B cell (primary cell): ENCODE data around the gene IFRD1. TPM values are rescaled to one million over a fixed set of nuclear protein-coding genes. Genes with fewer than 3 reads are reported as not detected.

ENCODE experiments used
- ATAC-seq: fragments of 200-7000 bp; cut with Tn5 transposase; one replicate; pipeline ENCODE4 v1.10.0; 2021; ENCODE audit warnings: low read depth, mild to moderate bottlenecking, moderate number of reproducible peaks, moderate library complexity
- CTCF ChIA-PET: fragments of 350-600 bp; sonication (Branson Sonifier 250); formaldehyde crosslinking; loops from one replicate; lab custom pipeline; 2021; ENCODE audit warnings: antibody characterized with exemption, inconsistent platforms; lab: Charles Lee
- POLR2A ChIA-PET: fragments of 350-600 bp; sonication (Branson Sonifier 250); formaldehyde crosslinking; loops from one replicate; lab custom pipeline; 2021; ENCODE audit warnings: antibody characterized with exemption; lab: Charles Lee
- DNase-seq: peaks from one replicate; pipeline ENCODE4 v3.0.0; 2013
- H2AFZ ChIP-seq: 2 replicates; pipeline ENCODE4 v1.6.1; 2012; ENCODE audit warnings: mild to moderate bottlenecking, low read depth, low read length; ENCODE audit not compliant: insufficient read depth, poor library complexity, severe bottlenecking
- H3K27ac ChIP-seq, 2 donors: 1 replicate in 1 of 2; 2 replicates in 1 of 2; pipeline ENCODE4 v1.5.1; 2012 to 2013; ENCODE audit warnings: low read length in 2 of 2, mild to moderate bottlenecking in 2 of 2, moderate library complexity in 1 of 2
- H3K27me3 ChIP-seq, 4 experiments: fragments of 200-600 bp in 1 of 4; sonication (generic) in 1 of 4; replicated peaks in 1 of 4; 1 replicate in 2 of 4; 2 replicates in 2 of 4; pipeline versions ENCODE4 v1.6.1 to v1.7.0; 2013 to 2016; ENCODE audit warnings: low read length in 3 of 4, mild to moderate bottlenecking in 2 of 4, mixed read lengths in 1 of 4, moderate library complexity in 1 of 4; ENCODE audit not compliant: insufficient read depth in 4 of 4, control insufficient read depth in 3 of 4; ENCODE audit errors: control extremely low read depth in 1 of 4
- H3K36me3 ChIP-seq, 2 experiments: replicated peaks in 1 of 2; 1 replicate in 1 of 2; 2 replicates in 1 of 2; pipeline versions ENCODE4 v1.6.1 to v1.7.1; 2013; ENCODE audit warnings: low read length in 1 of 2; ENCODE audit not compliant: insufficient read depth in 2 of 2, control insufficient read depth in 1 of 2; ENCODE audit errors: control extremely low read depth in 1 of 2, extremely low read depth in 1 of 2
- H3K4me1 ChIP-seq, 2 donors: fragments of 200-600 bp in 1 of 2; sonication (generic) in 1 of 2; 1 replicate in 1 of 2; 2 replicates in 1 of 2; pipeline versions ENCODE4 v1.5.1 to v1.6.1; 2013 to 2017; ENCODE audit warnings: low read length in 2 of 2; ENCODE audit not compliant: control insufficient read depth in 2 of 2, insufficient read depth in 2 of 2
- H3K4me2 ChIP-seq: replicated peaks from 2 replicates; pipeline ENCODE3; 2012; ENCODE audit warnings: mild to moderate bottlenecking, low read depth, low read length; ENCODE audit not compliant: poor library complexity, severe bottlenecking
- H3K4me3 ChIP-seq, 5 experiments: fragments of 200-600 bp in 1 of 5; sonication (generic) in 1 of 5; 1 replicate in 3 of 5; 2 replicates in 2 of 5; pipeline versions ENCODE4 v1.5.1 to v1.7.0; 2011 to 2016; ENCODE audit warnings: low read length in 4 of 5, mild to moderate bottlenecking in 4 of 5, low read depth in 2 of 5, control low read depth in 1 of 5, moderate library complexity in 1 of 5; ENCODE audit not compliant: insufficient read depth in 1 of 5; ENCODE audit errors: control extremely low read depth in 1 of 5, extremely low read depth in 1 of 5
- H3K79me2 ChIP-seq: fragments of 200-600 bp; sonication (generic); one replicate; pipeline ENCODE4 v1.6.0; 2016; ENCODE audit warnings: low read length; ENCODE audit not compliant: control insufficient read depth, insufficient read depth
- H3K9ac ChIP-seq: fragments of 200-600 bp; sonication (generic); 2 replicates; pipeline ENCODE4 v1.6.1; 2017; ENCODE audit warnings: mild to moderate bottlenecking, low read length, moderate library complexity
- H3K9me3 ChIP-seq, 3 donors: one replicate each; pipeline versions ENCODE4 v1.6.1 to v1.7.1; 2013; ENCODE audit warnings: low read length in 2 of 3; ENCODE audit not compliant: control insufficient read depth in 2 of 3, insufficient read depth in 1 of 3; ENCODE audit errors: control extremely low read depth in 1 of 3
- H4K20me1 ChIP-seq: 2 replicates; pipeline ENCODE4 v1.6.0; 2012; ENCODE audit warnings: mild to moderate bottlenecking, low read length; ENCODE audit not compliant: insufficient read depth, control insufficient read depth, poor library complexity, severe bottlenecking
- H3K27ac Mint-ChIP-seq: one replicate; pipeline ENCODE4 v1.8.0; 2021; ENCODE audit warnings: mixed read lengths
- H3K27me3 Mint-ChIP-seq: one replicate; pipeline ENCODE4 v1.8.0; 2021; ENCODE audit warnings: mixed read lengths
- H3K4me1 Mint-ChIP-seq: one replicate; pipeline ENCODE4 v1.8.0; 2021; ENCODE audit warnings: mixed read lengths
- H3K4me3 Mint-ChIP-seq: one replicate; pipeline ENCODE4 v1.8.0; 2021; ENCODE audit warnings: mixed read lengths
- H3K9me3 Mint-ChIP-seq: one replicate; pipeline ENCODE4 v1.8.0; 2022; ENCODE audit warnings: mixed read lengths; ENCODE audit not compliant: insufficient read depth
- EZH2 ChIP-seq: IDR thresholded peaks from 2 replicates; pipeline ENCODE4 v1.6.1; 2012; ENCODE audit warnings: borderline replicate concordance, low read depth, mild to moderate bottlenecking, moderate library complexity, low read length; ENCODE audit not compliant: insufficient read depth, poor library complexity, severe bottlenecking
- WGBS: methylation state at CpG from one replicate; pipeline ENCODE4 v1.1.5; 2013; ENCODE audit warnings: missing lambda C conversion rate; ENCODE audit not compliant: insufficient coverage; 5-methylcytosine and 5-hydroxymethylcytosine counted together
- intact Hi-C: fragments of 100-400 bp; cut with micrococcal nuclease; formaldehyde crosslinking; loops from one replicate; pipeline ENCODE4 v1.10.0; 2022
- polyA plus RNA-seq: library from polyadenylated mRNA; depleted of rRNA; stranded (reverse); fragments of >200 nt; gene quantifications from 2 replicates; pipeline ENCODE4 v1.2.3, GENCODE V29; 2012
- total RNA-seq, 2 donors: library from RNA; stranded (reverse); fragments of 120-200 nt in 1 of 2; gene quantifications; 1 replicate in 1 of 2; 2 replicates in 1 of 2; pipeline versions ENCODE4 v1.2.3 to v1.2.4, GENCODE V29; 2013 to 2022
- TF ChIP-seq, protein P1 (sequence below): fragments of 200-600 bp; IDR thresholded peaks from one replicate; pipeline ENCODE4 v1.8.0; 2022; ENCODE audit warnings: antibody characterized with exemption, mild to moderate bottlenecking

The IFRD1 gene
- total and polyA plus RNA-seq, 2 donors (not counting 1 experiment from before 2014, with no cell fraction given): 54.1 to 106 TPM

DNA sequence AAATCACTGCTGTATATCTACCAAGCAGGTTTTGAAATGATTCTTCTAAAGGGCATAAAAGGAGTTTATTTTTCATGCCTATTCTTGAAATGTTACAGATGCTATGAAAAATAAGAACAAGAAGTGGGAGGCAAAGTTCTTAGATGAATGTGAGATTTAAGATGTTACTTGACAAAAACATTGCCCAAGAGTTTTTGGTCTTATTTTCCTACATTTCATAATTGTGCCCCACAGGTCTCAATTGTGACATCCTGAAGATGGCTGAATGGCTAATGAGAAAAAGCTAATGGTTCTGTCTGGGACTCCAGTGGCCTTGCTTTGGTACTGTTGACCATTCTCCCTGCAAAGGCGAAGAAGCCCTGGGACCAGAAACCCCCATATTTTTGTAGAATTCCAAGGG lies 43.0 kb upstream of the IFRD1 start:
- no peak for DNase-seq
- Histone ChIP-seq H3K9me3 (no peaks in the 10 kb centered on the region), H2AFZ (no peak overlapping the region), H3K27ac (no peak overlapping the region), H4K20me1 (no peaks in the 10 kb centered on the region), H3K4me2 (no peak overlapping the region), H3K9ac (no peak overlapping the region), H3K4me3 (no peak overlapping the region), H3K4me1 (no peaks in the 10 kb centered on the region), H3K79me2 (no peaks in the 10 kb centered on the region), H3K36me3 (no peaks in the 10 kb centered on the region), H3K27me3 (peaks cover 0 to 3% (median 0%) of the 10 kb centered on the region in 4 experiments)
- no peak for ATAC-seq
- intact Hi-C loops: no loop called here
- no peak overlapping the region for H3K4me3 Mint-ChIP-seq
- POLR2A ChIA-PET: no interaction called here
- no peak overlapping the region for H3K27ac Mint-ChIP-seq
- CTCF ChIA-PET: no interaction called here
- TF ChIP-seq, protein P1, sequence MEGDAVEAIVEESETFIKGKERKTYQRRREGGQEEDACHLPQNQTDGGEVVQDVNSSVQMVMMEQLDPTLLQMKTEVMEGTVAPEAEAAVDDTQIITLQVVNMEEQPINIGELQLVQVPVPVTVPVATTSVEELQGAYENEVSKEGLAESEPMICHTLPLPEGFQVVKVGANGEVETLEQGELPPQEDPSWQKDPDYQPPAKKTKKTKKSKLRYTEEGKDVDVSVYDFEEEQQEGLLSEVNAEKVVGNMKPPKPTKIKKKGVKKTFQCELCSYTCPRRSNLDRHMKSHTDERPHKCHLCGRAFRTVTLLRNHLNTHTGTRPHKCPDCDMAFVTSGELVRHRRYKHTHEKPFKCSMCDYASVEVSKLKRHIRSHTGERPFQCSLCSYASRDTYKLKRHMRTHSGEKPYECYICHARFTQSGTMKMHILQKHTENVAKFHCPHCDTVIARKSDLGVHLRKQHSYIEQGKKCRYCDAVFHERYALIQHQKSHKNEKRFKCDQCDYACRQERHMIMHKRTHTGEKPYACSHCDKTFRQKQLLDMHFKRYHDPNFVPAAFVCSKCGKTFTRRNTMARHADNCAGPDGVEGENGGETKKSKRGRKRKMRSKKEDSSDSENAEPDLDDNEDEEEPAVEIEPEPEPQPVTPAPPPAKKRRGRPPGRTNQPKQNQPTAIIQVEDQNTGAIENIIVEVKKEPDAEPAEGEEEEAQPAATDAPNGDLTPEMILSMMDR: no peak
- no peak for TF ChIP-seq EZH2
- no peaks in the 10 kb centered on the region for H3K4me1 Mint-ChIP-seq
- no peaks in the 10 kb centered on the region for H3K9me3 Mint-ChIP-seq
- WGBS: no CpG with 5 or more reads among the region's 1 CpG
- H3K27me3 Mint-ChIP-seq: peaks cover 39% of the 10 kb centered on the region

DNA sequence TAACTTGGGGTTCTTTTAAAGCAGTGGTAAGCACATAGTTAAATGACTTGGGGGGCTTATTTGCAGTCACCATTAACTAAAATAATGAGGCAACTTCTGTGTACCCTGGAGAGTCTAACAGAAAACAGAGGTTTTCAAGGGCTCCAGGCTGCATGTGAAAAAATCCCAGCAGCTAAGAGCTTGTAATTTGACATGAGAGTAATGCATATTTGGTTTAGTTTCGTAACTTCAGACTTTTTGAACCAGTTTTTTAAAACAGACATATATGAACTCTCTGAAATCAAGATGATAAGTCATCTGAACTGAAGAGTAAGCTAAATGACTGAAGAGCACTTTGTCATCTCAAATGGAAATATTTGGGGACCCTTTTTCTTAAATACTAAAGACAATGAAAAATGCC lies 40.2 kb upstream of the IFRD1 start:
- Mint-ChIP-seq H3K4me1 (no peaks in the 10 kb centered on the region), H3K27ac (no peak overlapping the region), H3K27me3 (peaks cover 35% of the 10 kb centered on the region), H3K4me3 (no peak overlapping the region), H3K9me3 (no peaks in the 10 kb centered on the region)
- Histone ChIP-seq H3K9ac (no peak overlapping the region), H3K4me3 (no peak overlapping the region), H3K4me2 (no peak overlapping the region), H3K79me2 (no peaks in the 10 kb centered on the region), H3K27me3 (peaks cover 0 to 3% (median 1%) of the 10 kb centered on the region in 4 experiments), H3K36me3 (no peaks in the 10 kb centered on the region), H2AFZ (no peak overlapping the region), H3K27ac (no peak overlapping the region), H4K20me1 (no peaks in the 10 kb centered on the region), H3K4me1 (no peaks in the 10 kb centered on the region), H3K9me3 (no peaks in the 10 kb centered on the region)
- ChIA-PET CTCF (interaction anchor here (1.3 kb wide), 1 partner anchor 647 kb away, joined by 3 read pairs; no protein-coding TSS in a partner anchor), POLR2A (no interaction called here)
- intact Hi-C loops: no loop called here
- no CpG with 5 or more reads among the region's 1 CpG for WGBS
- ATAC-seq (no peak), DNase-seq (no peak)
- TF ChIP-seq EZH2: no peak
- TF ChIP-seq, protein P1: no peak
